Stimulated activated naive CD8-positive, alpha-beta T cell treated with anti-CD3 and anti-CD28 coated beads, Interleukin-15, amount 100 ng/mL, for 72 hours (primary cell): Measurements from ENCODE around the gene PARP8.
A peak's percentile ranks its signal among the peaks of the same experiment; 100 is the strongest.
"Not testable (repeated sequence)": the region's sequence is repeated elsewhere in the genome, so short reads cannot be mapped to it uniquely, and the experiment has no call there.

ENCODE experiments used
- ATAC-seq: fragments of 150-1000 bp; cut with Tn5 transposase; 2 replicates; pipeline ENCODE4 v1.10.0; 2021; ENCODE audit warnings: mild to moderate bottlenecking, moderate library complexity
- DNase-seq, 2 donors: peaks; one replicate each; pipeline ENCODE4 v3.0.0; 2021 to 2022
- H3K27ac Mint-ChIP-seq, 2 donors: one replicate each; pipeline ENCODE4 v1.8.0; 2022; ENCODE audit warnings: mild to moderate bottlenecking in 2 of 2, mixed read lengths in 2 of 2, moderate library complexity in 2 of 2
- H3K27me3 Mint-ChIP-seq: one replicate; pipeline ENCODE4 v1.8.0; 2022; ENCODE audit warnings: mixed read lengths
- H3K4me1 Mint-ChIP-seq: one replicate; pipeline ENCODE4 v1.8.0; 2022; ENCODE audit warnings: mild to moderate bottlenecking, mixed read lengths
- H3K4me3 Mint-ChIP-seq, 2 donors: one replicate each; pipeline ENCODE4 v1.8.0; 2022; ENCODE audit warnings: mild to moderate bottlenecking in 2 of 2, mixed read lengths in 2 of 2, moderate library complexity in 1 of 2
- H3K9me3 Mint-ChIP-seq, 2 donors: one replicate each; pipeline ENCODE4 v1.8.0; 2022; ENCODE audit warnings: mixed read lengths in 2 of 2

The PARP8 gene

GRCh38 chr5:50766967-50767366 lies 100.5 kb downstream of the PARP8 start:
- no peak overlapping the region for H3K27ac Mint-ChIP-seq
- H3K4me3 Mint-ChIP-seq: no peak overlapping the region
- H3K27me3 Mint-ChIP-seq: no peaks in the 10 kb centered on the region
- ATAC-seq (no peak), DNase-seq (no peak)
- peaks cover 37% of the 10 kb centered on the region for H3K4me1 Mint-ChIP-seq
- H3K9me3 Mint-ChIP-seq: no peaks in the 10 kb centered on the region

- no peak for ATAC-seq
- DNase-seq: no peak
- Mint-ChIP-seq H3K9me3 (no peaks in the 10 kb centered on the region), H3K27ac (no peak overlapping the region), H3K27me3 (no peaks in the 10 kb centered on the region), H3K4me3 (no peak overlapping the region), H3K4me1 (peaks cover 37% of the 10 kb centered on the region)
These were observed 101.2 kb downstream of the PARP8 start for GRCh38 chr5:50767588-50767987.

DNA sequence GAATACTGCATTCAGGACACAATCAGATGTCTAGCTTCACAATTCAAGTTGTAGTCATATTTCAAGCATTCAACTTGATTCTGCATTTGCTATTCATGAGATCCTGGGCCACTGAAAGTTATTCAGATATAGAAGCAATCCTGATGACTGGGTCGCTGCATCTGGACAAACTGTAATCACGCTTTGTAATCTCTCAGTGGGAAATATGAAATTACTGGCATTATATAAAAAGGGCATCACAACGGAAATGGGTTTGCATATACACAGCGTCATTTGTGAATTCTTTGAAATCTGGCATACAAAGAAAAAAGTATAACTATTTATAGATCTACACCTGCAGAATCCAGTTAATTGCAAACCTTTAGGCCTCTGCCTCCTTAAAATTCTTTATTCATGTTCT lies 102.2 kb downstream of the PARP8 start:
- Mint-ChIP-seq H3K4me3 (no peak overlapping the region), H3K27ac (no peak overlapping the region), H3K4me1 (peaks cover 37% of the 10 kb centered on the region), H3K9me3 (peaks cover 9 to 10% of the 10 kb centered on the region in 2 donors), H3K27me3 (no peaks in the 10 kb centered on the region)
- DNase-seq (no peak), ATAC-seq (no peak)

DNA sequence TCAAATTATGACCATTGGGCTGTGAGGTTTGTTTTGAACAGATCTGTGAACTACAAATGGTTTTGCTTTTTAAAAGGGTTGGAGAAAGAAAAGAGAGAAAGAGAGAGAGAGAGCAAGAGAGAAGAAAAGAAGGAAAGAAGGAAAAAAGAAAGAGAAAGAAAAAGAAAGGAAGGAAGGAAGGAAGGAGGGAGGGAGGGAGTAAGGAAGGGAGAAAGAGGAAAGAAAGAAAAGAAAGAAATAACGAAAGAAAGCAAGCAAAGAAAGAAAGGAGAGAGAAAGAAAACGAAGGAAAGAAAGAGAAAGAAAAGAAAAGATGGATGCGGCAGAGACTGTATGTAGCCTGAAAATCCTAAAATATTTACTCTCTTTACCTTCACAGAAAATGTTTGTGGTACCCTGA lies 104.0 kb downstream of the PARP8 start:
- Mint-ChIP-seq H3K4me1 (peaks cover 29% of the 10 kb centered on the region), H3K27ac (no peak overlapping the region), H3K27me3 (no peaks in the 10 kb centered on the region), H3K4me3 (no peak overlapping the region), H3K9me3 (peaks cover 12 to 18% of the 10 kb centered on the region in 2 donors)
- ATAC-seq (no peak), DNase-seq (no peak)

DNA sequence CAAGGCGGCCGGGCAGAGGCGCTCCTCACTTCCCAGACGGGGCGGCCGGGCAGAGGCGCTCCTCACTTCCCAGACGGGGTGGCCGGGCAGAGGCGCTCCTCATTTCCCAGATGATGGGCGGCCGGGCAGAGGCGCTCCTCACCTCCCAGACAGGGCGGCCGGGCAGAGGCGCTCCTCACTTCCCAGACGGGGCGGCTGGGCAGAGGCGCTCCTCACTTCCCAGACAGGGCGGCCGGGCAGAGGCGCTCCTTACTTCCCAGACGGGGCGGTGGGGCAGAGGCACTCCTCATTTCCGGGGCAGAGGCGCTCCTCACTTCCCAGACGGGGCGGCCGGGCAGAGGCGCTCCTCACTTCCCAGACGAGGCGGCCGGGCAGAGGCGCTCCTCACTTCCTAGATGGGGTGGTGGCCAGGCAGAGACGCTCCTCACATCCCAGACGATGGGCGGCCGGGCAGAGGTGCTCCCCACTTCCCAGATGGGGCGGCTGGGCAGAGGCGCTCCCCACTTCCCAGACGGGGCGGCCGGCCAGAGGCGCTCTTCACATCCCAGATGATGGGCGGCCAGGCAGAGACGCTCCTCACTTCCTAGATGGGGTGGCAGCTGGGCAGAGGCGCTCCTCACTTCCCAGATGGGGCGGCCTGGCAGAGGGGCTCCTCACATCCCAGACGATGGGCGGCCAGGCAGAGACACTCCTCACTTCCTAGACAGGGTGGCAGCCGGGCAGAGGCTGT lies 108.2 kb downstream of the PARP8 start:
- peak overlapping the region in 1 of 2 donors; percentile 65 for H3K27ac Mint-ChIP-seq
- H3K4me3 Mint-ChIP-seq, H3K27me3 Mint-ChIP-seq, DNase-seq, ATAC-seq, H3K4me1 Mint-ChIP-seq: not testable (repeated sequence)
- peaks cover 12 to 18% of the 10 kb centered on the region in 2 donors for H3K9me3 Mint-ChIP-seq

- ATAC-seq (no peak), DNase-seq (no peak)
- peaks cover 7% of the 10 kb centered on the region for H3K4me1 Mint-ChIP-seq
- no peaks in the 10 kb centered on the region for H3K9me3 Mint-ChIP-seq
- H3K27ac Mint-ChIP-seq: peak overlapping the region in 1 of 2 donors; percentile 77
- no peak overlapping the region for H3K4me3 Mint-ChIP-seq
- no peaks in the 10 kb centered on the region for H3K27me3 Mint-ChIP-seq
These were observed 119.6 kb downstream of the PARP8 start for GRCh38 chr5:50786073-50786472.

GRCh38 chr5:50791813-50792212 lies 125.4 kb downstream of the PARP8 start:
- ATAC-seq: no peak
- no peak overlapping the region for H3K27ac Mint-ChIP-seq
- no peak overlapping the region for H3K4me3 Mint-ChIP-seq
- H3K9me3 Mint-ChIP-seq: no peaks in the 10 kb centered on the region
- DNase-seq: no peak
- no peaks in the 10 kb centered on the region for H3K27me3 Mint-ChIP-seq
- no peaks in the 10 kb centered on the region for H3K4me1 Mint-ChIP-seq

DNA sequence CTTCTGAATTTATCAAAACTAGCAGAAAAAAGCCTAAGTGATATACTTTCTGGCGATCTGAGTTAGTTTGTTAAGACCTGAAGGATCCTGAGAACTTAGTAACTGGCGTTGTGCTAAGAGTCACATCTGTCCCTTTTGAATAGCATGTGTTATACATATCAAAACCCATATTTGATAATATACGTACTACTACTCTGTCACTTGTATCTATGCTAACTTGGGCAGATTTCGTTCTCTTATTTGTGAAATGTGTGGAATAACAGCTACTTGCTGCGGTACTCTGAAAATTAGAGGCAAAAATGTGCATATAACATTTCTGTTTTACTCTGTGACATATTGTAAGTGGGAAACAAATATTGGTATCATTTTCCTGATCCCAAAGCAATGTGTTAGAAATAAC lies 126.4 kb downstream of the PARP8 start:
- DNase-seq (no peak), ATAC-seq (no peak)
- Mint-ChIP-seq H3K9me3 (no peaks in the 10 kb centered on the region), H3K27me3 (no peaks in the 10 kb centered on the region), H3K4me1 (no peaks in the 10 kb centered on the region), H3K27ac (no peak overlapping the region), H3K4me3 (no peak overlapping the region)

DNA sequence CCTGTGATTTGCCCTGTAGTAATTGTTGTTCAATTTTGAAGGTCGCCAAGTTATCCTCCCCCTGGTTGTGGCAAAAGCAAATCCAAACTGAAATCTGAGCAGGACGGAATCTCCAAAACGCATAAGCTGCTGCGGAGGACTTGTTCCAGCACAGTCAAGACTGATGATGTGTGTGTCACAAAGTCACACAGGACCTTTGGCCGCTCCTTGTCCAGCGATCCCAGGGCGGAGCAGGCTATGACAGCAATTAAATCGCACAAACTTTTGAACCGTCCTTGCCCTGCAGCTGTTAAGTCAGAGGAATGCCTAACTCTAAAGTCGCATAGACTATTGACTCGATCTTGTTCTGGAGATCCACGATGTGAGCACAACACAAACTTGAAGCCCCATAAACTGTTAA lies 128.4 kb downstream of the PARP8 start:
- no peak overlapping the region for H3K27ac Mint-ChIP-seq
- H3K4me3 Mint-ChIP-seq: no peak overlapping the region
- DNase-seq (no peak), ATAC-seq (no peak)
- peaks cover 6% of the 10 kb centered on the region for H3K4me1 Mint-ChIP-seq
- no peaks in the 10 kb centered on the region for H3K27me3 Mint-ChIP-seq
- H3K9me3 Mint-ChIP-seq: peaks cover 0 to 3% of the 10 kb centered on the region in 2 donors

- DNase-seq (no peak), ATAC-seq (no peak)
- H3K9me3 Mint-ChIP-seq: peaks cover 7 to 10% of the 10 kb centered on the region in 2 donors
- no peaks in the 10 kb centered on the region for H3K27me3 Mint-ChIP-seq
- peaks cover 15% of the 10 kb centered on the region for H3K4me1 Mint-ChIP-seq
- no peak overlapping the region for H3K27ac Mint-ChIP-seq
- H3K4me3 Mint-ChIP-seq: no peak overlapping the region
These were observed 131.6 kb downstream of the PARP8 start for GRCh38 chr5:50798002-50798401.

- Mint-ChIP-seq H3K4me1 (peaks cover 15% of the 10 kb centered on the region), H3K4me3 (no peak overlapping the region), H3K27ac (no peak overlapping the region), H3K9me3 (peaks cover 15 to 16% of the 10 kb centered on the region in 2 donors), H3K27me3 (no peaks in the 10 kb centered on the region)
- DNase-seq (no peak), ATAC-seq (no peak)
These were observed 133.2 kb downstream of the PARP8 start for GRCh38 chr5:50799596-50799995.

GRCh38 chr5:50800410-50800809 lies 134.0 kb downstream of the PARP8 start:
- Mint-ChIP-seq H3K4me1 (peaks cover 20% of the 10 kb centered on the region), H3K9me3 (peaks cover 15 to 16% of the 10 kb centered on the region in 2 donors), H3K4me3 (no peak overlapping the region), H3K27ac (peak overlapping the region in 1 of 2 donors; percentile 12), H3K27me3 (no peaks in the 10 kb centered on the region)
- no peak for ATAC-seq
- no peak for DNase-seq

DNA sequence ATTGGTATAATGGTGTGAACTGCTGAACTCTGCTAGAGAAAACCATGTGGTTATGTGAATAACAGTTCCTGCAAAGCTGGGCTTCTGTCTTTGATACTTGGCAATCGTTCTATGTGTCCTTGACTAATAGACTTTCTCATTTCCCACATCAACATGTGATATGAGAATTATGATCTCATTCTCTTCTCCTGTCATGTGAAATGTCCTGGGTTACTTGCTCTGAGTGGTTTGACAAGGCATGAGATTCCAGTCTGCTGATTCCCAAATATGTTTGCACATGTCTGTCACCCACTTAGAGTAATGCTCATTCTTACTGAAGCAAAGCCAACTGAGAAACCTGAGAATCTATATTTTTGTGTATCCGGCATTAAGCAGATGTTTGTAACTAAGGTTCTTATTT lies 141.2 kb downstream of the PARP8 start:
- Mint-ChIP-seq H3K27ac (no peak overlapping the region), H3K4me1 (peaks cover 18% of the 10 kb centered on the region), H3K27me3 (no peaks in the 10 kb centered on the region), H3K4me3 (no peak overlapping the region), H3K9me3 (peaks cover 14 to 17% of the 10 kb centered on the region in 2 donors)
- ATAC-seq: no peak
- no peak for DNase-seq

DNA sequence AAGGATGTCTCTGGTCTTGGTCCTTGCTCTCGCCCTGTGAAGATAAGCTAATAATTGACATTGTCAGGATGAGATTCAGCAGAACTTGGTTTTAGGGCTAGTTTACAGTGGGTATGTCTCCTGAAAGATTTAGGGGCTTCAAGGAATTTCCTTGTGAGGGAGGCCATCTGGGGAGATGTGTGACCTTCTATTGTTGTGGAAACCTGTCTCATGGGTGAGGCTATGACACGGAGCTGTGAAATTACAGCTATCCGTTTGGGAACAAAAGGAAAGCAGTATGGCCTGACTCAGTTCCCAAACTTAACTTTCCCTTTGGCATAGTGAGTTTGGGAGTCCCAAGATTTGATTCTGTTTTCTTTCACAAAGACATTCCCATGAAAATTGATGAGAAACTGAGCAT lies 142.0 kb downstream of the PARP8 start:
- no peak for ATAC-seq
- peaks cover 18% of the 10 kb centered on the region for H3K4me1 Mint-ChIP-seq
- H3K4me3 Mint-ChIP-seq: no peak overlapping the region
- H3K27me3 Mint-ChIP-seq: no peaks in the 10 kb centered on the region
- no peak overlapping the region for H3K27ac Mint-ChIP-seq
- no peak for DNase-seq
- H3K9me3 Mint-ChIP-seq: peaks cover 7 to 9% of the 10 kb centered on the region in 2 donors

DNA sequence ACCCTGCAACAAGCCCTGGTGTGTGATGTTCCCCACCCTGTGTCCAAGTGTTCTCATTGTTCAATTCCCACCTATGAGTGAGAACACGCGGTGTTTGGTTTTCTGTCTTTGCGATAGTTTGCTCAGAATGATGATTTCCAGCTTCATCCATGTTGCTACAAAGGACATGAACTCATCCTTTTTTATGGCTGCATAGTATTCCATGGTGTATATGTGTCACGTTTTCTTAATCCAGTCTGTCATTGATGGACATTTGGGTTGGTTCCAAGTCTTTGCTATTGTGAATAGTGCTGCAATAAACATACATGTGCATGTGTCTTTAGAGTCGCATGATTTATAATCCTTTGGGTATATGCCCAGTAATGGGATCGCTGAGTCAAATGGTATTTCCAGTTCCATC lies 145.3 kb downstream of the PARP8 start:
- H3K4me1 Mint-ChIP-seq: peaks cover 12% of the 10 kb centered on the region
- not testable (repeated sequence) for ATAC-seq, DNase-seq, H3K9me3 Mint-ChIP-seq, H3K27ac Mint-ChIP-seq, H3K27me3 Mint-ChIP-seq, H3K4me3 Mint-ChIP-seq

GRCh38 chr5:50813691-50814090 lies 147.3 kb downstream of the PARP8 start:
- no peak for ATAC-seq
- no peaks in the 10 kb centered on the region for H3K4me1 Mint-ChIP-seq
- no peak for DNase-seq
- H3K4me3 Mint-ChIP-seq: no peak overlapping the region
- no peaks in the 10 kb centered on the region for H3K27me3 Mint-ChIP-seq
- H3K9me3 Mint-ChIP-seq: no peaks in the 10 kb centered on the region
- no peak overlapping the region for H3K27ac Mint-ChIP-seq

DNA sequence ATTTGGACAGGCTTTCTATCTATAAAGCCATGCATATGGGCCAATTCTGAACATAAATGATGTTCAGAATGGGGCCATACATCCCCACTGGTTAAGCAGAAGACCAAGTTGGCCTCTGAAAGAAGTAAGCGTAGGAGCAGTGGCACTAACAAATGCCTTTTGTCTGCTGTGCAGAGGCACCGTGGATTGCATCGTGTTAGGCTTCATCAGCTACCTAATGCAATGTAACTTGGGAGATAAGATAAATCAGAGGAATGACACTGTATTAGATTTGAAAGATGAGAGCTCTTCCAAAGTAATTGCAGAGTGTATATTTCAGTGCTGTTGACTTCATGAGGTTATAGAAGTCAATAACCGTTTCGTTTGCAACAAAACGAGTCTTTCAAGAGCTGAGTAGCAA lies 148.1 kb downstream of the PARP8 start:
- Mint-ChIP-seq H3K4me3 (no peak overlapping the region), H3K4me1 (no peaks in the 10 kb centered on the region), H3K27ac (no peak overlapping the region), H3K9me3 (no peaks in the 10 kb centered on the region), H3K27me3 (no peaks in the 10 kb centered on the region)
- ATAC-seq: no peak
- no peak for DNase-seq
